HepG2 (cell line): Measurements from ENCODE around the gene TMEM114. TPM values are rescaled to one million over a fixed set of nuclear protein-coding genes. Genes with fewer than 3 reads are reported as not detected.

ENCODE experiments used
- ATAC-seq: fragments of 200-7000 bp; cut with Tn5 transposase; 3 replicates; pipeline ENCODE4 v1.9.1; 2020; ENCODE audit warnings: mild to moderate bottlenecking, moderate library complexity
- BruUV-seq: library from RNA; stranded (reverse); fragments of 400-500 nt; replicated peaks from 2 replicates; lab custom pipeline; 2021; lab: Mats Ljungman, UMichigan
- CTCF ChIA-PET: fragments of 300-600 bp; formaldehyde crosslinking; extraction: SDS; loops from one replicate; lab custom pipeline; 2021; ENCODE audit warnings: low total read pairs, inconsistent platforms, low intra/inter-chr PET ratio; lab: Yijun Ruan, JAX
- POLR2A ChIA-PET: fragments of 350-600 bp; sonication (Branson Sonifier 250); formaldehyde crosslinking; loops from one replicate; lab custom pipeline; 2020; ENCODE audit warnings: antibody characterized with exemption, inconsistent platforms; lab: Yijun Ruan, JAX
- DNase-seq: peaks from one replicate; pipeline ENCODE4 v3.0.0-alpha.2; 2015; ENCODE audit warnings: low spot score
- FAIRE-seq: peaks from 3 replicates; lab custom pipeline; 2011; peaks lifted over from hg19 to GRCh38; lab: Jason Lieb, UNC
- H2AFZ ChIP-seq: one replicate; pipeline ENCODE4 v1.6.1; 2011; ENCODE audit warnings: low read length, inconsistent platforms
- H3K27ac ChIP-seq: fragments of 300-600 bp; 3 replicates; pipeline ENCODE4 v1.8.0; 2011; ENCODE audit warnings: mixed run types, mild to moderate bottlenecking, mixed read lengths, low read length, inconsistent platforms; ENCODE audit not compliant: insufficient read depth; ENCODE audit errors: extremely low read length
- H3K27me3 ChIP-seq, 2 experiments: fragments of 200-600 bp in 1 of 2; 2 replicates in 1 of 2; 3 replicates in 1 of 2; pipeline versions ENCODE4 v1.6.0 to v1.8.0; 2011; ENCODE audit warnings: low read length in 2 of 2, mild to moderate bottlenecking in 2 of 2, moderate library complexity in 2 of 2, inconsistent platforms in 1 of 2; ENCODE audit not compliant: insufficient read depth in 2 of 2, control insufficient read depth in 1 of 2
- H3K36me3 ChIP-seq, 2 experiments: fragments of 200-600 bp in 1 of 2; replicated peaks in 1 of 2; 2 replicates in 1 of 2; 3 replicates in 1 of 2; pipeline versions ENCODE4 v1.5.1 to v1.8.0; 2011; ENCODE audit warnings: low read length in 2 of 2, inconsistent platforms in 1 of 2; ENCODE audit not compliant: insufficient read depth in 2 of 2, control insufficient read depth in 1 of 2
- H3K4me1 ChIP-seq: 2 replicates; pipeline ENCODE4 v1.5.1; 2012; ENCODE audit warnings: low read length, inconsistent platforms; ENCODE audit not compliant: insufficient read depth
- H3K4me2 ChIP-seq: 2 replicates; pipeline ENCODE4 v1.6.0; 2011; ENCODE audit warnings: low read depth, low read length, inconsistent platforms
- H3K4me3 ChIP-seq, 3 experiments: fragments of 200-600 bp in 1 of 3; sonication (generic), shearing (Covaris generic) in 1 of 3; replicated peaks in 1 of 3; 2 replicates each; pipeline ENCODE4 v1.5.1; 2011 to 2016; ENCODE audit warnings: low read length in 3 of 3, inconsistent platforms in 2 of 3, low read depth in 2 of 3, mild to moderate bottlenecking in 2 of 3, control low read depth in 1 of 3, mixed read lengths in 1 of 3; ENCODE audit not compliant: insufficient read depth in 1 of 3
- H3K79me2 ChIP-seq: one replicate; pipeline ENCODE4 v1.6.1; 2011; ENCODE audit warnings: low read length, inconsistent platforms; ENCODE audit not compliant: insufficient read depth
- H3K9ac ChIP-seq: 2 replicates; pipeline ENCODE4 v1.6.0; 2011; ENCODE audit warnings: mild to moderate bottlenecking, low read depth, low read length, inconsistent platforms; ENCODE audit not compliant: insufficient read depth
- H3K9me3 ChIP-seq: 2 replicates; pipeline ENCODE4 v1.5.1; 2012; ENCODE audit warnings: mild to moderate bottlenecking, low read length
- H4K20me1 ChIP-seq: 2 replicates; pipeline ENCODE4 v1.6.0; 2011; ENCODE audit warnings: inconsistent platforms, mild to moderate bottlenecking, low read length, moderate library complexity; ENCODE audit not compliant: insufficient read depth
- AKAP8 ChIP-seq: sonication (generic); formaldehyde crosslinking; IDR thresholded peaks from 2 replicates; pipeline ENCODE4 v1.5.1; 2020; ENCODE audit warnings: mild to moderate bottlenecking, missing genetic modification reagents
- DNMT1 ChIP-seq: sonication (generic); formaldehyde crosslinking; IDR thresholded peaks from 2 replicates; pipeline ENCODE4 v1.5.1; 2020; ENCODE audit warnings: mild to moderate bottlenecking, missing genetic modification reagents
- EP300 ChIP-seq, 3 experiments: sonication (generic) in 1 of 3; formaldehyde crosslinking in 1 of 3; IDR thresholded peaks; 2 replicates each; pipeline versions ENCODE4 v1.5.1 to v1.6.1; 2011 to 2020; ENCODE audit warnings: low read depth in 2 of 3, low read length in 2 of 3, borderline replicate concordance in 1 of 3, improper control_type of control experiment in 1 of 3, mild to moderate bottlenecking in 1 of 3, missing genetic modification reagents in 1 of 3, moderate library complexity in 1 of 3
- GABPB1 ChIP-seq: IDR thresholded peaks from 2 replicates; pipeline ENCODE4 v1.6.1; 2016; ENCODE audit warnings: mild to moderate bottlenecking, missing genetic modification reagents, moderate library complexity, missing compliant biosample characterization
- JARID2 ChIP-seq: sonication (generic); formaldehyde crosslinking; IDR thresholded peaks from 2 replicates; pipeline ENCODE4 v1.8.1; 2023; ENCODE audit warnings: missing genetic modification reagents, inconsistent platforms; ENCODE audit not compliant: insufficient replicate concordance
- JUN ChIP-seq: sonication (generic); formaldehyde crosslinking; IDR thresholded peaks from 2 replicates; pipeline ENCODE4 v1.4.0; 2020; ENCODE audit warnings: mild to moderate bottlenecking, missing genetic modification reagents
- KDM1A ChIP-seq: IDR thresholded peaks from 2 replicates; pipeline ENCODE4 v1.6.1; 2016; ENCODE audit warnings: missing compliant biosample characterization
- NFE2L1 ChIP-seq: sonication (generic); formaldehyde crosslinking; IDR thresholded peaks from 2 replicates; pipeline ENCODE4 v1.4.0; 2020; ENCODE audit warnings: missing genetic modification reagents, mild to moderate bottlenecking, borderline replicate concordance
- SP2 ChIP-seq: sonication (generic); formaldehyde crosslinking; IDR thresholded peaks from 2 replicates; pipeline ENCODE4 v1.5.1; 2020; ENCODE audit warnings: mild to moderate bottlenecking, missing genetic modification reagents
- TAF1 ChIP-seq: sonication (generic); formaldehyde crosslinking; IDR thresholded peaks from 2 replicates; pipeline ENCODE4 v1.4.0; 2020; ENCODE audit warnings: missing genetic modification reagents
- TBX3 ChIP-seq: fragments of 450-650 bp; IDR thresholded peaks from 2 replicates; pipeline ENCODE4 v1.6.1; 2017; ENCODE audit warnings: antibody characterized with exemption, mild to moderate bottlenecking, inconsistent platforms, borderline replicate concordance
- ZBTB20 ChIP-seq: sonication (generic); formaldehyde crosslinking; IDR thresholded peaks from 2 replicates; pipeline ENCODE4 v1.8.1; 2023; ENCODE audit warnings: missing genetic modification reagents, low read depth, mild to moderate bottlenecking, borderline replicate concordance
- ZMAT3 ChIP-seq: sonication (generic); formaldehyde crosslinking; conservative IDR thresholded peaks from 2 replicates; pipeline ENCODE4 v1.7.0; 2021; ENCODE audit warnings: missing genetic modification reagents
- ZNF263 ChIP-seq: sonication (generic); formaldehyde crosslinking; IDR thresholded peaks from 2 replicates; pipeline ENCODE4 v1.4.0; 2020; ENCODE audit warnings: missing genetic modification reagents
- ZNF589 ChIP-seq: sonication (generic); formaldehyde crosslinking; conservative IDR thresholded peaks from 2 replicates; pipeline ENCODE4 v1.8.0; 2022; ENCODE audit warnings: mild to moderate bottlenecking, moderate library complexity, missing genetic modification reagents
- ZNF775 ChIP-seq: sonication (generic); formaldehyde crosslinking; IDR thresholded peaks from 2 replicates; pipeline ENCODE4 v1.4.0; 2020; ENCODE audit warnings: missing genetic modification reagents, mild to moderate bottlenecking, moderate library complexity, borderline replicate concordance
- ZNF879 ChIP-seq: sonication (generic); formaldehyde crosslinking; IDR thresholded peaks from 2 replicates; pipeline ENCODE4 v1.8.1; 2023; ENCODE audit warnings: missing genetic modification reagents
- WGBS: methylation state at CpG from one replicate; pipeline ENCODE4 v1.1.6; 2017; ENCODE audit warnings: low lambda C conversion rate; 5-methylcytosine and 5-hydroxymethylcytosine counted together
- in situ Hi-C: cut with HindIII; loops from 2 replicates; pipeline ENCODE4 v1.10.0; 2017; ENCODE audit warnings: low pct_unique_long_range_greater_than_20kb; ENCODE audit not compliant: extremely low pct_ligation_motif_present
- intact Hi-C: fragments of 100-400 bp; cut with micrococcal nuclease; formaldehyde crosslinking; loops from one replicate; pipeline ENCODE4 v1.10.0; 2022; ENCODE audit not compliant: unreplicated experiment
- polyA plus RNA-seq, 8 experiments: library from polyadenylated mRNA; depleted of rRNA in 3 of 8; stranded (reverse) in 7 of 8; unstranded in 1 of 8; fragments of >200 nt; fragmentation: Illumina TruSeq in 4 of 8; extraction: Trizol in 4 of 8; gene quantifications; 2 replicates each; pipeline versions ENCODE4 v1.2.1 to v1.2.3, GENCODE V29; 2011 to 2016; ENCODE audit warnings: low read depth in 4 of 8, missing spikeins in 1 of 8, mixed read lengths in 1 of 8; ENCODE audit not compliant: insufficient read depth in 1 of 8
- total RNA-seq, 5 experiments: library from RNA; depleted of rRNA; stranded (reverse); fragments of >200 nt; fragmentation: Illumina TruSeq; extraction: Trizol; gene quantifications; 2 replicates each; pipeline ENCODE4 v1.2.3, GENCODE V29; 2016; ENCODE audit warnings: low read depth in 1 of 5
- TF ChIP-seq, protein P1 (sequence below): IDR thresholded peaks from 2 replicates; pipeline ENCODE4 v1.6.1; 2012; ENCODE audit warnings: inconsistent platforms
- TF ChIP-seq, protein P2 (sequence below): sonication (generic); formaldehyde crosslinking; IDR thresholded peaks from 2 replicates; pipeline ENCODE4 v1.5.1; 2020; ENCODE audit warnings: missing genetic modification reagents, mild to moderate bottlenecking, borderline replicate concordance
- TF ChIP-seq, protein P3 (sequence below), 2 experiments: fragments of 450-650 bp in 1 of 2; sonication (generic) in 1 of 2; formaldehyde crosslinking; IDR thresholded peaks; 2 replicates each; pipeline versions ENCODE4 v1.5.0 to v1.8.0; 2020 to 2022; ENCODE audit warnings: mild to moderate bottlenecking in 1 of 2, missing genetic modification reagents in 1 of 2

TMEM114 gene
- total and polyA plus RNA-seq, 2 of the 13 experiments (the other 11 are each of a cell fraction or from before 2014, with no cell fraction given): not detected

DNA sequence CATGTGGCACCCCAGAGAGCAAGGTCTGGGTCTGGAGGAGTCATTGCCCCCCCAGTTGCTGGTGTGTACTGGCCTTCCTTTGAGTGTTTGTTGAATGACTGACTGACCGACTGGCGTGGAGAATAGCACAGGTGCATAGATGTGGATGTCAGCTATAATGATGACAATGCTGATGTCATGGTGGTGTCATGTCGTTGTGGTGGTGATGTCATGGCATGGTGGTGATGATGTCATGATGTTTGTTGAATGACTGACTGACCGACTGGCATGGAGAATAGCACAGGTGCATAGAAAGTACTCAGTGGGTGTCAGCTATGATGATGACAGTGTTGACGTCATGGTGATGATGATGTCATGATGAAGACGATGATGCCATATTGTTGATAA lies 22.1 kb downstream of the TMEM114 start:
- H3K9me3 ChIP-seq: no peaks in the 10 kb centered on the region
- 0 out of 5 replicates have a peak, but pooled peaks cover 0 to 3% of the 10 kb centered on the region in 2 experiments for H3K27me3 ChIP-seq
- POLR2A ChIA-PET: no interaction called here
- H3K4me2 ChIP-seq: peak overlapping the region; percentile 87
- H3K27ac ChIP-seq: no peak overlapping the region
- no peaks in the 10 kb centered on the region for H4K20me1 ChIP-seq
- in situ Hi-C loops (loop anchor here (5.0 kb wide), 4 partner anchors 54 to 314 kb away; partner anchors contain the start of genes LITAFD, METTL22, PMM2 and TMEM186), intact Hi-C loops (loop anchor here (5.0 kb wide), 1 partner anchor 174 kb away; no protein-coding TSS in a partner anchor)
- H3K79me2 ChIP-seq: no peaks in the 10 kb centered on the region
- no peaks in the 10 kb centered on the region for H3K36me3 ChIP-seq
- H3K4me1 ChIP-seq: peaks cover 55% of the 10 kb centered on the region
- no peak overlapping the region for H3K9ac ChIP-seq
- H3K4me3 ChIP-seq: no peak overlapping the region
- H2AFZ ChIP-seq: no peak overlapping the region
- ATAC-seq (no peak), FAIRE-seq (no peak), DNase-seq (no peak)
- BruUV-seq: no TSS peak
- WGBS: 66% methylated on average over 6 of the region's 6 CpGs
- CTCF ChIA-PET: interaction anchor here (1.2 to 5.1 kb wide), 8 partner anchors 13 to 567 kb away, joined by 4 to 154 read pairs (median 8); partner anchors contain the start of genes PMM2 and TMEM186
- TF ChIP-seq SP2 (CRISPR knock-in tag): peak; percentile 7; the same call in 1 of the 2 replicates
- no peak for TF ChIP-seq ZNF263 (CRISPR knock-in tag)
- 0 out of 2 replicates have a peak, but pooled peaks have one; percentile 28 for TF ChIP-seq ZNF589 (CRISPR knock-in tag)
- TF ChIP-seq DNMT1 (CRISPR knock-in tag): 0 out of 2 replicates have a peak, but pooled peaks have one; percentile 74
- peak; percentile 35; the same call in 1 of the 2 replicates for TF ChIP-seq KDM1A (CRISPR knock-in tag)
- 0 out of 2 replicates have a peak, but pooled peaks have one; percentile 20 for TF ChIP-seq JUN (CRISPR knock-in tag)
- TF ChIP-seq, protein P1, sequence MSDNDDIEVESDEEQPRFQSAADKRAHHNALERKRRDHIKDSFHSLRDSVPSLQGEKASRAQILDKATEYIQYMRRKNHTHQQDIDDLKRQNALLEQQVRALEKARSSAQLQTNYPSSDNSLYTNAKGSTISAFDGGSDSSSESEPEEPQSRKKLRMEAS: 0 out of 2 replicates have a peak, but pooled peaks have one; percentile 9
- TF ChIP-seq EP300 (IDR thresholded peaks at IDR 0.05; ENCODE audit: low read depth in 2 of 2, low read length in 2 of 2): no peak
- TF ChIP-seq EP300 (CRISPR knock-in tag; IDR thresholded peaks at IDR 0.05; ENCODE audit: borderline replicate concordance): peak; percentile 39; the same call in 1 of the 2 replicates
- 0 out of 2 replicates have a peak, but pooled peaks have one; percentile 7 for TF ChIP-seq TAF1
- TF ChIP-seq ZNF775 (CRISPR knock-in tag): no peak
- 0 out of 2 replicates have a peak, but pooled peaks have one; percentile 9 for TF ChIP-seq TBX3
- TF ChIP-seq JARID2 (CRISPR knock-in tag): no peak
- TF ChIP-seq ZBTB20 (CRISPR knock-in tag): no peak
- TF ChIP-seq GABPB1 (CRISPR knock-in tag): no peak
- TF ChIP-seq ZNF879 (CRISPR knock-in tag): no peak
- TF ChIP-seq NFE2L1: 0 out of 2 replicates have a peak, but pooled peaks have one; percentile 32
- TF ChIP-seq ZMAT3 (CRISPR knock-in tag): 0 out of 2 replicates have a peak, but pooled peaks have one; percentile 14
- TF ChIP-seq, protein P2, sequence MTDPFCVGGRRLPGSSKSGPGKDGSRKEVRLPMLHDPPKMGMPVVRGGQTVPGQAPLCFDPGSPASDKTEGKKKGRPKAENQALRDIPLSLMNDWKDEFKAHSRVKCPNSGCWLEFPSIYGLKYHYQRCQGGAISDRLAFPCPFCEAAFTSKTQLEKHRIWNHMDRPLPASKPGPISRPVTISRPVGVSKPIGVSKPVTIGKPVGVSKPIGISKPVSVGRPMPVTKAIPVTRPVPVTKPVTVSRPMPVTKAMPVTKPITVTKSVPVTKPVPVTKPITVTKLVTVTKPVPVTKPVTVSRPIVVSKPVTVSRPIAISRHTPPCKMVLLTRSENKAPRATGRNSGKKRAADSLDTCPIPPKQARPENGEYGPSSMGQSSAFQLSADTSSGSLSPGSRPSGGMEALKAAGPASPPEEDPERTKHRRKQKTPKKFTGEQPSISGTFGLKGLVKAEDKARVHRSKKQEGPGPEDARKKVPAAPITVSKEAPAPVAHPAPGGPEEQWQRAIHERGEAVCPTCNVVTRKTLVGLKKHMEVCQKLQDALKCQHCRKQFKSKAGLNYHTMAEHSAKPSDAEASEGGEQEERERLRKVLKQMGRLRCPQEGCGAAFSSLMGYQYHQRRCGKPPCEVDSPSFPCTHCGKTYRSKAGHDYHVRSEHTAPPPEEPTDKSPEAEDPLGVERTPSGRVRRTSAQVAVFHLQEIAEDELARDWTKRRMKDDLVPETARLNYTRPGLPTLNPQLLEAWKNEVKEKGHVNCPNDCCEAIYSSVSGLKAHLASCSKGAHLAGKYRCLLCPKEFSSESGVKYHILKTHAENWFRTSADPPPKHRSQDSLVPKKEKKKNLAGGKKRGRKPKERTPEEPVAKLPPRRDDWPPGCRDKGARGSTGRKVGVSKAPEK (CRISPR knock-in tag): 0 out of 2 replicates have a peak, but pooled peaks have one; percentile 5
- TF ChIP-seq, protein P3, sequence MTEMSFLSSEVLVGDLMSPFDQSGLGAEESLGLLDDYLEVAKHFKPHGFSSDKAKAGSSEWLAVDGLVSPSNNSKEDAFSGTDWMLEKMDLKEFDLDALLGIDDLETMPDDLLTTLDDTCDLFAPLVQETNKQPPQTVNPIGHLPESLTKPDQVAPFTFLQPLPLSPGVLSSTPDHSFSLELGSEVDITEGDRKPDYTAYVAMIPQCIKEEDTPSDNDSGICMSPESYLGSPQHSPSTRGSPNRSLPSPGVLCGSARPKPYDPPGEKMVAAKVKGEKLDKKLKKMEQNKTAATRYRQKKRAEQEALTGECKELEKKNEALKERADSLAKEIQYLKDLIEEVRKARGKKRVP (CRISPR knock-in tag; IDR thresholded peaks at IDR 0.05): 0 out of 4 replicates have a peak, but pooled peaks of 1 of the 2 experiments have one; percentile 29
- 0 out of 2 replicates have a peak, but pooled peaks have one; percentile 39 for TF ChIP-seq AKAP8 (CRISPR knock-in tag)
